OCI-M2 (cell line): ENCODE data around the gene TUBGCP5.
"Not testable (repeated sequence)": the region's sequence is repeated elsewhere in the genome, so short reads cannot be mapped to it uniquely, and the experiment has no call there.

ENCODE experiments used
- DNase-seq: peaks from one replicate; lab custom pipeline; 2025; ENCODE audit not compliant: unreplicated experiment; lab: John Stamatoyannopoulos, UW

Gene TUBGCP5

DNA sequence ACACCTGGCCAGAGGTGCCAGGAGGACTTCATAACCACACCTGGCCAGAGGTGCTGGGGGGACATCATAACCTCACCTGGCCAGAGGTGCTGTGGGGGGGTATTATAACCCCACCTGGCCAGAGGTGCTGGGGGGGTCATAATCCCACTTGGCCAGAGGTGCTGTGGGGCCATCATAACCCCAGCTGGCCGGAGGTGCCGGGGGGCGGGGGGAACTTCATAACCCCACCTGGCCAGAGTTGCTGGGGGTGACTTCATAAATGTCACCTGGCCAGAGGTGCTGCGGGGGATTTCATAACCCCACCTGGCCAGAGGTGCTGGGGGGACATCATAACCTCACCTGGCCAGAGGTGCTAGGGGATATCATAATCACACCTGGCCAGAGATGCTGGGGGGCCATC lies 4.2 kb upstream of the TUBGCP5 start:
- not testable (repeated sequence) for DNase-seq

DNA sequence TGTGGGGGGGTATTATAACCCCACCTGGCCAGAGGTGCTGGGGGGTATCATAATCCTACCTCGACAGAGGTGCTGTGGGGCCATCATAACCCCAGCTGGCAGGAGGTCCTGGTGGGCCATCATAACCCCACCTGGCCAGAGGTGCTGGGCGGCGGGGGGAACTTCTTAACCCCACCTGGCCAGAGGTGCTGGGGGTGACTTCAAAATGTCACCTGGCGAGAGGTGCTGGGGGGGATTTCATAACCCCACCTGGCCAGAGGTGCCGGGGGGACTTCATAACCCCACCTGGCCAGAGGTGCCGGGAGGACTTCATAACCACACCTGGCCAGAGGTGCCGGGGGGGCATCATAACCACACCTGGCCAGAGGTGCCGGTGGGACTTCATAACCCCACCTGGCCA lies 2.4 kb upstream of the TUBGCP5 start:
- not testable (repeated sequence) for DNase-seq

DNA sequence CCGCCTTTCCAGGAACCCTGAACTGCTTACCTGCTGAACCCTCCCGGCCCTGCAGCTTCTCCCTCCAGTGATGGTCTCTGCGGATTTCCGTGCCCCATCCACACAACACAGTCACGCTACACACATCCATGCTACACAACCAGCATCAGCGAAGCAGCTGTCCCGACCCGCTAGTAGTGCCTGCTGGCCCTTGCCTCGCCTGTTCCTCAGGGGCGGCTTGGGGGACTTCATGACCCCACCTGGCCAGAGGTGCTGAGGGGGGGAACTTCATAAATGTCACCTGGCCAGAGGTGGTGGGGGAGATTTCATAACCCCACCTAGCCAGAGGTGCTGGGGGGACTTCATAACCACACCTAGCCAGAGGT lies 530 bp upstream of the TUBGCP5 start:
- no peak for DNase-seq

DNA sequence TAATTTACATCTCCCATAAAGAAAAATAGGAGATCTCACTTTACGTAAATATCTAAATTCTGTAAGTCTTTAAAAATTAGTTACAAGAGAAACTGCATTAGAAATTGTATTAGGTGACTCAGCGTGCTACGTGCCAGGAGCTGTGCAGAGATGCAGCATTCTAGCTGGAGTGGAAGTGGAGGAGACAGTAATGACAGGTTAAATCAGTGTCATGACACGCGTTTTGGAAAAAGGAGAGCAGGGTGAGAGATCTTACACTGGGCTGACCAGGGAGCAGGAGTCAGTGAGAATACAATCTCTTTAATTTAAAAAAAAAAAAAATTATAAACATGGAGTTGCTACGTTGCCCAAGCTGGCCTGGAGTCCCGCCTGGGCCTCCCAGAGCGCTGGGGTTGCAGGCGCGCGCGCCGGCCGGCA lies 635 bp downstream of the TUBGCP5 start:
- no peak for DNase-seq

DNA sequence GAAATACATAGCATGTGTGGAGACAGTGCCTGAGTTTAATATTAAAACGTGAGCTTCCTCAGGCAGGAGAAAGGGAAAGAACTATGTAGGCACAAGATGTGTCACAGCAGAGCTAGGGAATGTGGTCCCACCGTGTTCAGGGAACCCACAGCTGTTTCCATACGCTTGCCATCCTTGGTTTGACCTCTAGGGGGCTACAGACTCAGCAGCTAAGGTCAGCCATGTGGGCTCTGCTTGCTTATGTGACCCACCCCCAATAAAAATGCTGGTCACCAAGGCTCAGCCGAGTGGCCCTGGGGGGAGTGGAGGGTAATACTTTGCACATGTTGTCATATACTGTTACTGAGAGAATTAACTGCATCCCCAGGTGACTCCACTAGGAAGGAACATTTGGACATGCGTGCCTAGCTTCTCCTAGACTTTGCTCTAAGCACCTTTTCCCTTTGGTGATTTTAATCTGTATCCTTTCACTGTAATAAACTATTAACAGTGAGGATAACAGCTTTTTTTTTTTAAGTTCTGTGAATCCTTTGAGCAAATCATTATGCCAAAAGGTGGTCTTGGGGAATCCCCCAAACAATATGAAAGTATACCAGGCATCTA lies 3.3 kb downstream of the TUBGCP5 start:
- no peak for DNase-seq

DNA sequence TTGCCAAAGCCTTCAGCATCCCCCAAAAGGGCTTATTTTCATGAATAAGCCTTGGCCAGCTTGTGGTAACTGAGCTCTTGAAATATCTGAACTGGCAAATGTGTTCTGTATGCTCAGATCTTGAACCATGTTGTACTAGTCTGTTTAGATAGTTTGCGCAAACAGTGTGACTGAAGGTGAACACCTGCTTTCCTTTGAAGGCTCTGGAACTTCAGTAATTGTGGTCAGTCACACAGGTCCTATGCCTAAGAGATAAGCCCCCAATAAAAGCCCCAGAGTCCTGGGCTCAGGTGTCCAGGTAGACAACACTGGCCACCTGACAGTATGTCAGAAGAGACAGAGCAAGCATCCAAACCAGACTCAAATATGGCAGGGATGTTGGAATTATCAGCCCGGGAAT lies 5.4 kb downstream of the TUBGCP5 start:
- DNase-seq, result no peak

DNA sequence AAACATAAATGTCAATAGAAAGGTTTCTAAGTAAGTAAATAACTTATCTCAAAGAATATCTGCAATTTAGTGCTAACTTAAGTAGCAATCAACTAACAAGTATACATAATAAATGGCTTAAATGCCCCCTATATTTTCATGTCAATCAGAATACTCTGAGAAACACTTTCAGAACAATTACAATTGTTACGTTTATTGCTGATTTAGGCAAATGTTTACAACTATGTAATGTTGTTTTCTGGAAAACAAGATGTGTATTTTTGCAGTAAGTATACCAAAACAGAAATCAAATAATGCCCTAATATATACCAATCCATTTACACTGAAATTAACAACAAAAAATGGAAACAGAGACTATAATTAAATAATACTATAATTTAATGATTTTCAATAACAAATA lies 13.2 kb downstream of the TUBGCP5 start:
- no peak for DNase-seq

DNA sequence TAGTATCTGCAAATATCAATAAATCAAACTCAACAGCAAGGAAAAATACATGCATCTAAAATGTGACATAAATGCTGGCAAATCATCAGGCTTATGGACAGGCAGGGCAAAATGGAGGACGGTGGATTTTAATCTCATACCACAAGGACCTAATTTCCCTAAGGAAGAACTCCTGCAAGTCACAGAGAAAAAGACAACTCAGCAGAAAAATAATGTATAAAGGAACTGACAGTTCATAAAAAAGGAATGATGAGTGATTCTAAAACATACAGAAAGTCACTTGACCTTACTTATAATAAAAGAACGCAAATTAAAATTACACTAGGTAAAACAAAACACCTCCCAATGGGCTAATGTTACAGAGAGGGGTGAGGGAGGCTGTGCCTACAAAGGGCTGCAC lies 17.2 kb downstream of the TUBGCP5 start:
- no peak for DNase-seq

DNA sequence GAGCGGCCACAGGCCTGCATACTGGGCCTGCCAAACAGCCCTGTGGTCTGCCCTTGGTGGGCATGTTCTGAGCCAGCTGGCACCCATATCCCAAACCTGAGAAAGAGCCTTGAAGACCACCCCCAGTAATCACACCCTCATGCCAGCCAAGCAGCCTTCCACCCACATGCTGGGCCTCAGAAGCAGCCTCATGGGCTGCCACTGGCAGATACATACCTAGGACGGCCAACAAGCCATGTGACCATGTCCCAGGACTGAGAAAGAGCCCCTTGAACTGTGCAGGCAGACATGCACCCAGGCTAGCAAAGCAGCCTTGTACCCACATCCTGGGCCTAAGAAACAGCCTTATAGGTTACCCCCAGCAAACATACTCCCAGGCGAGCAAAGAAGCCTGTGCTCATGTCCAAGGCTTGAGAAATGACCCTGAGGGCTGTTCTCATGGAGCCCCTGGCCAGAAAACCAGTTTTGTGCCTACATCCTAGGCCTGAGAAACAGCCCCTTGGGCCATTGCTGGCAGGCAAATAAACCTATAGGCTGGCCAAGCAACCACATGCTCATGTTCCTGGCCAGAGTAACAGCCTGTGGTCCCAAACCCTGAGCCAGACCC lies 24.9 kb downstream of the TUBGCP5 start:
- no peak for DNase-seq

DNA sequence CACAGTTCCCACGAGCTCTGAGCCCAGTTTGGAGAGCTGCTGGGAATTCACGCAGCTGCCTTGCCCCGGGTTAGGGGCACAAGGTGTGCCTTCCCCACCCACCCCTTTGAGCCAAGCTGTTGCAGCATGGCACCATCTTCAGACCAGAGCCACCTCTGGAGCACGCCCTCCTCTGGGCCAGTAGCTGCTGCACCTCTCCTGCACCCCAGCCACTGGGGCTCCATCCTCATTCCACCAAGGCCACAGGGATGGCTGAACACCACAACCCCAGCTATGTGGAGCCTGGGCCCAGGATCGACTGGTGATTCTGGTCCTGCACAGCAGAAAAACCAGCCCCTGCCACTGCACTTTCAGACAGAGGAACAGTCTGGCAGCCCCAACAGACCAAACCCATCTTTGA lies 25.7 kb downstream of the TUBGCP5 start:
- no peak for DNase-seq

DNA sequence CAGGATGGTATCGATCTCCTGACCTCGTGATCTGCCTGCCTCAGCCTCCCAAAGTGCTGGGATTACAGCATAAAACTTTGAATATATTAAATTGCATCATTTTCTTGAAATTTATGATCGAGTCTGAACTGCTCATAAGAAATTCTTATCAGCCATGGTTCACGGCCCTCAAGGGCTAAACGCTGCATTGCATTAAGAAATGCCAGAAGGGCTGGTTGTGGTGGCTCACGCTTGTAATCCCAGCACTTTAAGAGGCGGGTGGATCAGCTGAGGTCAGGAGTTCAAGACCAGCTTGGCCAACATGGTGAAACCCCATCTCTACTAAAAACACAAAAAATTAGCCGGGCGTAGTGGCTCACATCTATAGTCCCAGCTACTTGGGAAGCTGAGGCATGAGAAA lies 26.8 kb downstream of the TUBGCP5 start:
- DNase-seq, result not testable (repeated sequence)

DNA sequence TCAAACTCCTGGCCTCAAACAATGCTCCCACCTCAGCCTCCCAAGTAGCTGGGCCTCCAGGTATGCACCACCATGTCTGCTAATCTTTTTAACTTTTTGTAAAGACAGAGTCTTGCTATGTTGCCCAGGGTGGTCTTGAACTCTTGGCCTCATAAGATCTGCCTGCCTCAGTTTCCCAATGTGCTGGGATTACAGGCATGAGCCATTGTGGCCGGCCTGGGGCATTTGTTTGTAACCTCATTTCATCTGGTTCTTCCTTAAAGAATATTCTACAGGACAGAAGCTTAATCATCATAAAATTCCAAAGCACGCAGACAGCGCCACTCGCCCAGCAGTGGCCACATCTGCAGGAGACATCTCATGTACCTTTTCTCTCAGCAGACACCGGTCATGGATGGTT lies 35.6 kb downstream of the TUBGCP5 start:
- no peak for DNase-seq

DNA sequence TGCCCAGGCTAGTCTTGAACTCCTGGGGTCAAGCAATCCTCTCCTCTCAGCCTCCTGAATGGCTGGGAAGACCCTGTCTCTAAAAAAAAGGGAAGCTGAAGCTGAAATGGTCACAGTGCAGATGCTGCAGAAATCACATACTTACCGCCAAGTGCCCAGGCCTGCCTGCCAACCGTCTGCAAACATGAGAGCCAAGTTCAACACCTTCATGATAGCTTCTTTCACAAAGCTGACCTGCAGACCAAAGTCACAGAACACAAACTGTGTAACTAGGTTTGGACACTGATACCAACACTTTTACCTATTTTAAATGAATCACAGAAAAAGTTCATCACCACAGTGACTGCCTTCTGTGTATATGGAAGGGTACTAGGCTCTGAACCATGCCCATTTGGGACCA lies 36.4 kb downstream of the TUBGCP5 start:
- DNase-seq, result no peak

DNA sequence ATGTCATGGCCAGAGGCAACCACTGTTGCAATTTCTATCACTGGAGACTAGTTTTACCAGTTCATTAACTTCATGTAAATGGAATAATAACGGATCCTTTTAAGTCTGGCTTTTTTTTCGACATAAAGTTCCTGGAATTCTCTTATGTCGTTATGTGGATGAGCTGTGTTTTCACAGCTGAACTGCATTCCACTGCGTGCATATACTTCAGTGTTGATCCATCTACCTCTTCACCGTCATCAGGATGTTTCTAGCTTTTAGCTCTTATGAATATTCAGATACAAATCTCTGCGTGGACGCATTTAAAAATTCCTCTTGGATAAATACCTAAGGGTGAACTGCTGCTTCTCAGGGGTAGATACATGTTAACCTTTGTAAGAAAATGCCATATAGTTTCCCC lies 43.6 kb downstream of the TUBGCP5 start:
- no peak for DNase-seq

DNA sequence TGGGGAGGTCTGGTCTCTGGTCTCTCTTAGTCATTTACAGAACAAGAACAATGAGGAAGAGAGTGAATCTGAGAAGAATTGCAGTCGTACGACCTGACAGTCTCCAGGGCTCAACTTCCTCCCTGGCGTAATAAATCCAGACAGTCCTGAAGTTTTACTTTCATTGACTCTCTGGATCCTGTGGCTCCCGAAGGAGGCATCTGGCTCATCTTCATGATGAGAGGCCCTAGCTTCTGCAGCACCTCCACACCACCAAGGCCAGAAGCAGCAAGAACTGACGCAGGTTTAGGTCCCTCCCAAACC lies 47.4 kb downstream of the TUBGCP5 start:
- DNase-seq, result no peak

DNA sequence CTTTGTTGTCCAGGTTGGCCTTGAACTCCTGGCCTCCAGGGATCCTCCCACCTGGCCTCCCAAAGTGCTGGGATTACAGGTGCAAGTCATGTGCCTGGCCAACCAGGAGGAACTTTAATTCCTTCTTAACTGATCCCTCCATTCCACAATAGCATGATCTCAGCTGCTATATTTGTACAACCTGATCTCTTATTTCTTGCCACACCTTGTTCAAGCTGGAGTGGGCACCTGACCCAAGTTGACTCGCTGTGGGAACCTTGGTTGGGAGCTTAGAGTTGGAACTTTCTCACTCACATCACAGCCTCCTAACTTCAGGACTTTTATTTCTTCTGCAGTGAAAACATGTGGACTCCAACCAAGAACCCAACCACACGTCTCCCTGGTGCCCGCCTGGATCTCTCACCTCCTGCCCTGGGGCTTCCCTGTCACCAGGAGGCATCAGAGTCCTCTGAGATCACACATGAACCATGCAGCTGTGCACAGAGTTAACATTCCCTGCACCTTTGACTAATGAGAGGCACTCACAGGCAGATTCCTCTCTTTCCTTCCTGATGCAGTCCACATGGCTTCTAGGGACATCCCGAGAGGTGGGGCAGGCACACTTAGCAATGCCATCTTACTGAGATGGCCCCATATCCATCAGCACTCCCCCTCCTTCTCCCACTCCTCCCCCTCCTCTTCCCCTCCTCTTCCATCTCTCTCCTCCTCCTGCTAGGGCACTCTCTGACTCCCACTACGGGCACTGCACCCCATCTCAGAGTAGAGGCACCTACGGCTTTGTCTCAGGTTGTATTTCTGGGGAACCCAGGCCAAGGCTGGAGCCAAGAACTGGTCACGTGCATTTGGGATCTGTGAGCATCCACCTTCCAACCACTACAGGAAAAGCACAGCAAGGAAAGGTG lies 49.5 kb downstream of the TUBGCP5 start:
- DNase-seq, result no peak

DNA sequence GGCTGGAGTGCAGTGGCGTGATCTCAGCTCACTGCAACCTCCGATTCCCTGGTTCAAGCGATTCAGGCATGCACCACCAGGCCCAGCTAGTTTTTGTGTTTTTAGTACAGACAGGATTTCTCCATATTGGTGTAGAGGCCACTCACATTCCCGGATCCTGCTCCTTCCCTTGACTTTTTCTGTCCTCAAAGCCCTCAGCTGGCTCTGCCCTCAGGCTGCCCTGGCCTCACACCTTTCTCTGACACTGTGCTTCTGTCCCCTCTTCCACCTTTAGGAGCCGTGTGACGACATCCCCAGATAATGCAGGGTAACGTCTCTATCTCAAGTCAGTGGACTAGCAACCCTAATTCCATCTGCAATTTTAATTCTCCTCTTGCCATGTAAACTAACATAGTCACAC lies 50.6 kb downstream of the TUBGCP5 start:
- no peak for DNase-seq

DNA sequence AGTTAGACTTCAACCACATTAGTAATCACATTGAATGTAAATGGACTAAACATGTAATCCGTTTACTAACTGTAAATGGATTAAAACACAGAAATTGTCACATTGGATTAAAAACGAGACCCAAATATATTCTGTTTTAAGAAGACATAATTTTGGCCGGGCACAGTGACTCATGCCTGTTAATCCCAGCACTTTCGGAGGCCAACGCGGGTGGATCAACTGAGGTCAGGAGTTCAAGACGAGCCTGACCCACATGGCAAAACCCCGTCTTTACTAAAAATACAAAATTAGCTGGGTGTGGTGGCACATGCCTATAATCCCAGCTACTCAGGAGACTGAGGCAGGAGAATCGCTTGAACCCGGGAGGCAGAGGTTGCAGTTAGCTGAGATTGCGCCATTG lies 57.4 kb downstream of the TUBGCP5 start:
- DNase-seq, result not testable (repeated sequence)

DNA sequence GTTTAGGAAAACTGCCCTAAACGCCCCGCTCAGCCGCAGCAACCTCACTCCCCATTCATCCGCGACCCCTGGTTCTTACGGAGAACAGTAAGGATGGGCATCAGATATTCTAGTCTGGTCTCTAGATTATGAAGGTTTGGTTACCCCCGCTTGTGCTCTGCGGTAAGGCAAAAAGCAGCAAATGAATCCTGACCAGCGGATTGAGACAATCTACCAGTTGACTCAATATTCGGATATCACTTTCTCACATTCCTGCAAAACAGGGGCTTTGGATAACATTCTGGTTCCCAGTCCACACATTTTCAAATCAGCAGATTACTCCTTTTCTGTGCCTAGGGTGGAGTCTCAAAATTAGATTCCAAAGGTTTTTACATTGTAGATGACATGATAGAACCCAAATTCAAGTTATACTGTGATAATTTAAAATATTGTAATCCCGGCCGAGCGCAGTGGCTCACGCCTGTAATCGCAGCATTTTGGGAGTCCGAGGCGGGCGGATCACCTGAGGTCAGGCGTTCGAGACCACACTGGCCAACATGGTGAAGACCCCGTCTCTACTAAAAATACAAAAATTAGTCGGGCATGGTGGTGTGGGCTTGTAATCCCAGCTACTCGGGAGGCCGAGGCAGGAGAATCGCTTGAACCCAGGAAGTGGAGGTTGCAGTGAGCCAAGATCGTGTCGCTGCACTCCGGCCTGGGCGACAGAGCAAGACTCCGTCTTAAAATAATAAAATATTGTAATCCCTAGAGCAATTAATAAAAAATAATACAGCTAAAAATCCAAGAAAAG lies 58.1 kb downstream of the TUBGCP5 start:
- DNase-seq, result no peak

DNA sequence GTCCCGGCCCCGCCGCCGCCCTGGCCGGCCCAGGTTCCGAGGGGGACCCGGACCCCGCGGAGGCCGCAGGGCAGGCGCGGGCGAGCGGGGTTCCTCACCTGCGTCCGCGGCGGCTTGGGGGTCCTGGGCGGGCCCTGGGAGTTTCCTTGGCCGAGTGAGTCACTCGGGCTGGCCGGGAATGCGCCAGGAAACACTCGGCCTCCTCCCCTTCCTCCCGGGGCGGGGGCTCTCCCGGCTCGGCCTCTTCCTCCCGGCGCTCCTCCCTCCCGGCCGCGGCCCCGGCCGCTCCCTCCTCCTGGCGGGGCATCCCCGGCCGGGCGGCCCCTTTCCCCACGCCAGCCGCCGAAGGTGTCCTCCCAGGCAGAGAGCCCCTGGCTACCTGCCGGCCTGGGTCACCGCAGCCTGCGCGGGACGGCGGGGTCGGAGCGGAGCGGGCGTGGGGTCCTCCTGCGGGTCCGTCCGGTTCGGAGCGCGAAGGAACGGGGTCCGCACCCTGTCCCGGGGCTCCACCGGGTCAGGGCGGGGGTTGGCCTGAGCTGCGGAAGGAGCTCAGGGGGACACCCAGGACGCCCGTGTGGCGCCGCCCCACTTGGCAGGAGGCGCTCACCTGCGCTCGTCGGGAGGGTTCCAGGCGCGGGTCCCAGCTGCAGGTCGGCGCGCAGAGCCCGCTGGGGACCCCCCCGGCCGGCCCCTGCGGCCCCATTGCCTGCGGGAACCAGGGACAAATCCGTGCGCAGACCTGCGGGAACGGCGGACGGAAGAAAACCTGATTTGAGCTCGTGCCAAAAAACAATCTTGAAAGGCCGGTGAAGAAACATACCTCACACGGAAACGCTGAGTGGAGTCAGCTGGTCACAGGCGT lies 58.9 kb downstream of the TUBGCP5 start, which contains the start of gene CYFIP1:
CYFIP1 (minus strand) TSS at position 180 of the 862 bp plus-strand sequence. CDS start 33,083 bp downstream, outside the sequence.
- no peak for DNase-seq
